Mesodermal cell (in vitro differentiated cells): ENCODE measurements around the gene MRPS35. TPM values are rescaled to one million over a fixed set of nuclear protein-coding genes. Genes with fewer than 3 reads are reported as not detected.
A peak's percentile ranks its signal among the peaks of the same experiment; 100 is the strongest.

ENCODE experiments used
- H3K27ac ChIP-seq: 2 replicates; pipeline ENCODE4 v1.7.0; 2013; ENCODE audit warnings: mild to moderate bottlenecking, low read depth, low read length, moderate library complexity; ENCODE audit not compliant: severe bottlenecking
- H3K36me3 ChIP-seq: 2 replicates; pipeline ENCODE4 v1.7.1; 2013; ENCODE audit warnings: mild to moderate bottlenecking, low read length, moderate library complexity; ENCODE audit not compliant: control insufficient read depth, insufficient read depth
- H3K4me1 ChIP-seq: one replicate; pipeline ENCODE4 v1.7.1; 2013; ENCODE audit warnings: mild to moderate bottlenecking, low read length; ENCODE audit not compliant: insufficient read depth, control insufficient read depth, poor library complexity, severe bottlenecking
- H3K4me3 ChIP-seq: 2 replicates; pipeline ENCODE4 v1.7.0; 2013; ENCODE audit warnings: low read length, control low read depth, mild to moderate bottlenecking; ENCODE audit not compliant: insufficient read depth, poor library complexity, severe bottlenecking; ENCODE audit errors: extremely low read depth
- H3K9me3 ChIP-seq: 2 replicates; pipeline ENCODE4 v1.7.1; 2013; ENCODE audit warnings: mild to moderate bottlenecking, low read length, moderate library complexity; ENCODE audit not compliant: control insufficient read depth
- WGBS, 2 experiments: methylation state at CpG; one replicate each; pipeline ENCODE4 v1.1.5; 2013; ENCODE audit warnings: missing lambda C conversion rate in 2 of 2; ENCODE audit not compliant: insufficient coverage in 2 of 2; 5-methylcytosine and 5-hydroxymethylcytosine counted together
- polyA plus RNA-seq, 2 experiments: library from polyadenylated mRNA; stranded (reverse); fragments of 50-300 nt; gene quantifications; one replicate each; pipeline ENCODE4 v1.2.3, GENCODE V29; 2013

Gene MRPS35
- polyA plus RNA-seq (2013, experiment 1 of 2), result 47.8 TPM
- polyA plus RNA-seq (2013, experiment 2 of 2), result 52.6 TPM

- 0% methylated on average over 42 to 44 of the region's 46 CpGs for WGBS, 2 experiments
- peaks cover 33% of the 10 kb centered on the region for H3K36me3 ChIP-seq
- H3K27ac ChIP-seq, result peak within 1 kb of the TSS; percentile 72
- peak within 1 kb of the TSS; percentile 89 for H3K4me3 ChIP-seq
- no peaks in the 10 kb centered on the region for H3K4me1 ChIP-seq
- no peaks in the 10 kb centered on the region for H3K9me3 ChIP-seq
Observed at GRCh38 chr12:27710592-27711316, at the start of gene MRPS35. Gene MRPS35 (plus strand): TSS chr12:27710832. CDS start chr12:27710844, 12 bp downstream.

- H3K36me3 ChIP-seq, result peaks cover 82% of the 10 kb centered on the region
- no peak overlapping the region for H3K4me3 ChIP-seq
- WGBS, 2 experiments, result 100% methylated on average over 1 of the region's 3 CpGs; no CpG with 5 or more reads in 1 of the 2 experiments
- H3K27ac ChIP-seq, result no peak overlapping the region
- H3K9me3 ChIP-seq, result no peaks in the 10 kb centered on the region
- H3K4me1 ChIP-seq, result no peaks in the 10 kb centered on the region
Observed at GRCh38 chr12:27665704-27666103, 44.9 kb upstream of the MRPS35 start.

- Histone ChIP-seq H3K9me3 (no peaks in the 10 kb centered on the region), H3K4me3 (no peak overlapping the region), H3K4me1 (no peaks in the 10 kb centered on the region), H3K36me3 (peaks cover 81% of the 10 kb centered on the region), H3K27ac (no peak overlapping the region)
- 50% methylated on average over 2 of the region's 3 CpGs; no CpG with 5 or more reads in 1 of the 2 experiments for WGBS, 2 experiments
Observed at GRCh38 chr12:27666510-27666909, 44.1 kb upstream of the MRPS35 start.

- no peak overlapping the region for H3K4me3 ChIP-seq
- WGBS, 2 experiments, result 95 to 98% methylated on average over 4 of the region's 6 CpGs
- peaks cover 77% of the 10 kb centered on the region for H3K36me3 ChIP-seq
- H3K27ac ChIP-seq, result no peak overlapping the region
- H3K4me1 ChIP-seq, result no peaks in the 10 kb centered on the region
- H3K9me3 ChIP-seq, result no peaks in the 10 kb centered on the region
Observed at GRCh38 chr12:27667540-27667939, 43.1 kb upstream of the MRPS35 start.

GRCh38 chr12:27672051-27672450, 38.6 kb upstream of the MRPS35 start:
- H3K4me3 ChIP-seq, result no peak overlapping the region
- H3K36me3 ChIP-seq, result peaks cover 80% of the 10 kb centered on the region
- H3K9me3 ChIP-seq, result no peaks in the 10 kb centered on the region
- H3K4me1 ChIP-seq, result no peaks in the 10 kb centered on the region
- H3K27ac ChIP-seq, result no peak overlapping the region
- 94 to 95% methylated on average over 2 to 3 of the region's 4 CpGs for WGBS, 2 experiments

GRCh38 chr12:27672643-27673042, 38.0 kb upstream of the MRPS35 start:
- WGBS, 2 experiments, result 89 to 100% methylated on average over 1 of the region's 1 CpG

GRCh38 chr12:27673101-27673718, 37.4 kb upstream of the MRPS35 start:
- H3K36me3 ChIP-seq, result peaks cover 80% of the 10 kb centered on the region
- H3K4me3 ChIP-seq, result no peak overlapping the region
- no peak overlapping the region for H3K27ac ChIP-seq
- H3K9me3 ChIP-seq, result no peaks in the 10 kb centered on the region
- H3K4me1 ChIP-seq, result no peaks in the 10 kb centered on the region
- WGBS, 2 experiments, result 88 to 92% methylated on average over 1 of the region's 3 CpGs

More at GRCh38 chr12:27672643-27673042, 38.0 kb upstream of the MRPS35 start:
- Histone ChIP-seq H3K36me3 (peaks cover 80% of the 10 kb centered on the region), H3K4me1 (no peaks in the 10 kb centered on the region), H3K27ac (no peak overlapping the region), H3K4me3 (no peak overlapping the region), H3K9me3 (no peaks in the 10 kb centered on the region)

GRCh38 chr12:27674989-27675388, 35.6 kb upstream of the MRPS35 start:
- no peak overlapping the region for H3K4me3 ChIP-seq
- H3K4me1 ChIP-seq, result no peaks in the 10 kb centered on the region
- H3K36me3 ChIP-seq, result peaks cover 85% of the 10 kb centered on the region
- WGBS, 2 experiments, result no CpG with 5 or more reads among the region's 2 CpGs
- no peak overlapping the region for H3K27ac ChIP-seq
- no peaks in the 10 kb centered on the region for H3K9me3 ChIP-seq

GRCh38 chr12:27680619-27681018, 30.0 kb upstream of the MRPS35 start:
- Histone ChIP-seq H3K36me3 (peaks cover 89% of the 10 kb centered on the region), H3K4me3 (no peak overlapping the region), H3K9me3 (no peaks in the 10 kb centered on the region), H3K27ac (no peak overlapping the region), H3K4me1 (no peaks in the 10 kb centered on the region)

- 100% methylated on average over 1 of the region's 2 CpGs; no CpG with 5 or more reads in 1 of the 2 experiments for WGBS, 2 experiments
- no peak overlapping the region for H3K4me3 ChIP-seq
- no peaks in the 10 kb centered on the region for H3K4me1 ChIP-seq
- H3K27ac ChIP-seq, result no peak overlapping the region
- H3K36me3 ChIP-seq, result peaks cover 87% of the 10 kb centered on the region
- no peaks in the 10 kb centered on the region for H3K9me3 ChIP-seq
Observed at GRCh38 chr12:27682534-27682933, 28.1 kb upstream of the MRPS35 start.

- Histone ChIP-seq H3K4me1 (no peaks in the 10 kb centered on the region), H3K36me3 (peaks cover 88% of the 10 kb centered on the region), H3K4me3 (no peak overlapping the region), H3K27ac (no peak overlapping the region), H3K9me3 (no peaks in the 10 kb centered on the region)
- no CpG with 5 or more reads among the region's 2 CpGs for WGBS, 2 experiments
Observed at GRCh38 chr12:27685274-27685673, 25.4 kb upstream of the MRPS35 start.
